H1 (cell line): ENCODE measurements around the gene MSANTD2. TPM values are rescaled to one million over a fixed set of nuclear protein-coding genes. Genes with fewer than 3 reads are reported as not detected.

ENCODE experiments used
- CTCF ChIA-PET: fragments of 300-600 bp; sonication (Branson Sonifier 250); formaldehyde crosslinking; loops from one replicate; lab custom pipeline; 2021; ENCODE audit not compliant: partially characterized antibody; lab: Charles Lee
- POLR2A ChIA-PET: fragments of 300-600 bp; sonication (Branson Sonifier 250); formaldehyde crosslinking; loops from one replicate; lab custom pipeline; 2021; ENCODE audit warnings: inconsistent platforms; ENCODE audit not compliant: partially characterized antibody; lab: Charles Lee
- DNase-seq, 2 experiments: peaks; one replicate each; pipeline versions ENCODE4 v3.0.0 to v3.0.0-alpha.2; 2010 to 2022; ENCODE audit warnings: low spot score in 2 of 2, low read depth in 1 of 2, mixed read lengths in 1 of 2
- FAIRE-seq: peaks from 2 replicates; lab custom pipeline; 2011; peaks lifted over from hg19 to GRCh38; lab: Jason Lieb, UNC
- H2AFZ ChIP-seq: 2 replicates; pipeline ENCODE4 v1.8.1; 2012; ENCODE audit warnings: low read length, inconsistent platforms
- H2AK5ac ChIP-seq: 2 replicates; pipeline ENCODE4 v1.6.1; 2013; ENCODE audit warnings: low read depth, low read length
- H2BK120ac ChIP-seq: replicated peaks from 2 replicates; pipeline ENCODE3; 2013; ENCODE audit warnings: low read depth, low read length, inconsistent platforms
- H2BK12ac ChIP-seq: 2 replicates; pipeline ENCODE4 v1.6.1; 2013; ENCODE audit warnings: low read depth, low read length
- H2BK15ac ChIP-seq: 2 replicates; pipeline ENCODE4 v1.6.1; 2013; ENCODE audit warnings: low read length
- H2BK20ac ChIP-seq: 2 replicates; pipeline ENCODE4 v1.6.1; 2013; ENCODE audit warnings: low read length
- H2BK5ac ChIP-seq: 2 replicates; pipeline ENCODE4 v1.6.1; 2013; ENCODE audit warnings: low read depth, low read length
- H3K14ac ChIP-seq: 2 replicates; pipeline ENCODE4 v1.6.1; 2013; ENCODE audit warnings: inconsistent platforms; ENCODE audit not compliant: insufficient read length
- H3K18ac ChIP-seq: 2 replicates; pipeline ENCODE4 v1.6.1; 2013; ENCODE audit warnings: low read length; ENCODE audit errors: extremely low read depth
- H3K23ac ChIP-seq: 2 replicates; pipeline ENCODE4 v1.6.1; 2013; ENCODE audit warnings: inconsistent platforms; ENCODE audit not compliant: insufficient read length
- H3K23me2 ChIP-seq: 2 replicates; pipeline ENCODE4 v1.6.1; 2013; ENCODE audit warnings: low read depth, low read length
- H3K27ac ChIP-seq: 2 replicates; pipeline ENCODE4 v1.6.1; 2011; ENCODE audit warnings: low read depth, low read length, inconsistent platforms
- H3K27me3 ChIP-seq, 4 experiments: replicated peaks in 1 of 4; 1 replicate in 1 of 4; 2 replicates in 3 of 4; pipeline versions ENCODE4 v1.6.1 to v1.8.1; 2011 to 2013; ENCODE audit warnings: low read length in 3 of 4, mild to moderate bottlenecking in 3 of 4, inconsistent platforms in 2 of 4, mixed read lengths in 2 of 4, moderate library complexity in 1 of 4; ENCODE audit not compliant: control insufficient read depth in 3 of 4, insufficient read depth in 3 of 4; ENCODE audit errors: extremely low read depth in 1 of 4
- H3K36me3 ChIP-seq, 4 experiments: 2 replicates each; pipeline versions ENCODE4 v1.6.1 to v1.8.1; 2011 to 2013; ENCODE audit warnings: mild to moderate bottlenecking in 4 of 4, low read length in 3 of 4, moderate library complexity in 2 of 4, control low read depth in 1 of 4, inconsistent platforms in 1 of 4; ENCODE audit not compliant: insufficient read depth in 4 of 4, control insufficient read depth in 2 of 4
- H3K4ac ChIP-seq: replicated peaks from 2 replicates; pipeline ENCODE3; 2013; ENCODE audit warnings: low read length, low read depth, mixed read lengths, inconsistent platforms; ENCODE audit not compliant: insufficient read length
- H3K4me1 ChIP-seq, 4 experiments: replicated peaks in 1 of 4; 1 replicate in 1 of 4; 2 replicates in 3 of 4; pipeline versions ENCODE4 v1.6.1 to v1.8.1; 2011 to 2013; ENCODE audit warnings: low read length in 3 of 4, inconsistent platforms in 2 of 4, mixed read lengths in 1 of 4; ENCODE audit not compliant: insufficient read depth in 4 of 4, control insufficient read depth in 3 of 4
- H3K4me2 ChIP-seq, 2 experiments: 2 replicates each; pipeline versions ENCODE4 v1.6.1 to v1.8.1; 2011 to 2013; ENCODE audit warnings: low read depth in 2 of 2, low read length in 2 of 2, control low read depth in 1 of 2, inconsistent platforms in 1 of 2, mild to moderate bottlenecking in 1 of 2; ENCODE audit not compliant: insufficient read depth in 1 of 2
- H3K4me3 ChIP-seq, 4 experiments: fragments of 200-600, 300-600 bp in 1 of 4; sonication (generic), shearing (Covaris generic), sonication (Bioruptor Twin) in 1 of 4; 2 replicates each; pipeline versions ENCODE4 v1.5.1 to v1.8.1; 2011 to 2016; ENCODE audit warnings: low read length in 4 of 4, low read depth in 3 of 4, control low read depth in 2 of 4, inconsistent platforms in 2 of 4, mild to moderate bottlenecking in 2 of 4, mixed read lengths in 1 of 4, moderate library complexity in 1 of 4; ENCODE audit not compliant: insufficient read depth in 2 of 4; ENCODE audit errors: extremely low read depth in 1 of 4
- H3K56ac ChIP-seq: replicated peaks from 2 replicates; pipeline ENCODE3; 2013; ENCODE audit warnings: low read depth, mild to moderate bottlenecking, mixed read lengths, low read length, inconsistent platforms; ENCODE audit not compliant: insufficient read length
- H3K79me1 ChIP-seq: 2 replicates; pipeline ENCODE4 v1.6.1; 2013; ENCODE audit warnings: low read depth, low read length, control low read depth
- H3K79me2 ChIP-seq, 2 experiments: 2 replicates each; pipeline versions ENCODE4 v1.6.1 to v1.8.1; 2012 to 2013; ENCODE audit warnings: low read length in 2 of 2, mild to moderate bottlenecking in 2 of 2, inconsistent platforms in 1 of 2; ENCODE audit not compliant: insufficient read depth in 2 of 2, control insufficient read depth in 1 of 2
- H3K9ac ChIP-seq, 4 experiments: replicated peaks in 1 of 4; 1 replicate in 1 of 4; 2 replicates in 3 of 4; pipeline versions ENCODE4 v1.6.1 to v1.8.1; 2011 to 2013; ENCODE audit warnings: low read depth in 3 of 4, low read length in 3 of 4, control low read depth in 2 of 4, mild to moderate bottlenecking in 2 of 4, moderate library complexity in 2 of 4, inconsistent platforms in 1 of 4; ENCODE audit errors: extremely low read depth in 1 of 4
- H3K9me3 ChIP-seq, 2 experiments: 2 replicates each; pipeline versions ENCODE4 v1.6.1 to v1.8.1; 2012 to 2013; ENCODE audit warnings: mild to moderate bottlenecking in 2 of 2, moderate library complexity in 2 of 2, control low read depth in 1 of 2, inconsistent platforms in 1 of 2, low read depth in 1 of 2, low read length in 1 of 2, mixed read lengths in 1 of 2; ENCODE audit not compliant: insufficient read depth in 2 of 2
- H4K20me1 ChIP-seq, 2 experiments: replicated peaks in 1 of 2; 2 replicates each; pipeline versions ENCODE3 to v1.8.1; 2011 to 2013; ENCODE audit warnings: inconsistent platforms in 2 of 2, low read length in 2 of 2, mild to moderate bottlenecking in 1 of 2; ENCODE audit not compliant: insufficient read depth in 2 of 2, control insufficient read depth in 1 of 2
- H4K5ac ChIP-seq: 2 replicates; pipeline ENCODE4 v1.6.1; 2013; ENCODE audit warnings: low read length, low read depth, mixed read lengths, inconsistent platforms; ENCODE audit not compliant: insufficient read length
- H4K8ac ChIP-seq: 2 replicates; pipeline ENCODE4 v1.8.0; 2013; ENCODE audit warnings: mild to moderate bottlenecking, moderate library complexity, low read length, inconsistent platforms; ENCODE audit not compliant: insufficient read depth; ENCODE audit errors: extremely low read depth
- H4K91ac ChIP-seq: replicated peaks from 2 replicates; pipeline ENCODE3; 2013; ENCODE audit warnings: low read length, mixed read lengths, inconsistent platforms; ENCODE audit not compliant: insufficient read length
- CHD1 ChIP-seq: IDR thresholded peaks from 2 replicates; pipeline ENCODE4 v1.6.1; 2012; ENCODE audit warnings: low read depth, low read length, improper control_type of control experiment
- HDAC2 ChIP-seq, 2 experiments: fragments of 300-600 bp in 1 of 2; sonication (generic) in 1 of 2; IDR thresholded peaks; 2 replicates each; pipeline ENCODE4 v1.6.1; 2011 to 2012; ENCODE audit warnings: low read depth in 2 of 2, low read length in 2 of 2, mild to moderate bottlenecking in 2 of 2, moderate library complexity in 2 of 2, borderline replicate concordance in 1 of 2, inconsistent platforms in 1 of 2
- JUND ChIP-seq: IDR thresholded peaks from 2 replicates; pipeline ENCODE4 v1.6.1; 2011; ENCODE audit warnings: mild to moderate bottlenecking, improper control_type of control experiment, low read length
- MAX ChIP-seq: IDR thresholded peaks from 2 replicates; pipeline ENCODE4 v1.6.1; 2012; ENCODE audit warnings: inconsistent platforms
- RBBP5 ChIP-seq: IDR thresholded peaks from 2 replicates; pipeline ENCODE4 v1.7.1; 2012; ENCODE audit warnings: low read depth, mild to moderate bottlenecking, inconsistent platforms, low read length, moderate library complexity, borderline replicate concordance
- SAP30 ChIP-seq: fragments of 300-600 bp; sonication (generic); IDR thresholded peaks from 2 replicates; pipeline ENCODE4 v1.7.1; 2012; ENCODE audit warnings: low read length, moderate library complexity, mild to moderate bottlenecking, inconsistent platforms; ENCODE audit not compliant: insufficient read depth, insufficient replicate concordance
- SP4 ChIP-seq: IDR thresholded peaks from 2 replicates; pipeline ENCODE4 v1.6.1; 2012; ENCODE audit warnings: low read length, inconsistent platforms
- TAF1 ChIP-seq: IDR thresholded peaks from 2 replicates; pipeline ENCODE4 v1.6.1; 2011; ENCODE audit warnings: mild to moderate bottlenecking, low read depth, low read length
- TAF7 ChIP-seq: optimal IDR thresholded peaks from 2 replicates; pipeline ENCODE3; 2011; ENCODE audit warnings: low read depth, mild to moderate bottlenecking, inconsistent platforms, low read length, moderate library complexity, borderline replicate concordance
- WGBS, 2 experiments: shearing (Covaris generic) in 1 of 2; methylation state at CpG; one replicate each; pipeline versions ENCODE4 v1.1.6 to v1.1.7; 2013 to 2015; ENCODE audit warnings: low lambda C conversion rate in 2 of 2, mixed read lengths in 2 of 2, inconsistent platforms in 1 of 2, low coverage in 1 of 2, missing lambda C conversion rate in 1 of 2; ENCODE audit not compliant: insufficient replicate concordance in 2 of 2, insufficient coverage in 1 of 2, insufficient read length in 1 of 2; ENCODE audit errors: extremely low coverage in 1 of 2, missing lambda C conversion rate in 1 of 2; 5-methylcytosine and 5-hydroxymethylcytosine counted together
- polyA plus RNA-seq, 7 experiments: library from polyadenylated mRNA; depleted of rRNA in 3 of 7; stranded (reverse) in 5 of 7; unstranded in 2 of 7; fragments of >200 nt in 5 of 7; fragments of 200-250 nt in 2 of 7; gene quantifications; 1 replicate in 5 of 7; 2 replicates in 1 of 7; 4 replicates in 1 of 7; pipeline versions ENCODE4 v1.2.1 to v1.2.3, GENCODE V29; 2011 to 2013; ENCODE audit warnings: missing spikeins in 2 of 7, mixed read lengths in 2 of 7
- total RNA-seq: library from RNA; stranded (reverse); fragmentation: NEBNext Ultra II Directional; extraction: Animal tissue kit (Norgen Biotek cat#: 25700); gene quantifications from 2 replicates; pipeline ENCODE4 v1.2.1, GENCODE V29; 2021
- TF ChIP-seq, protein P1 (sequence below), 3 experiments: IDR thresholded peaks; 1 replicate in 2 of 3; 2 replicates in 1 of 3; pipeline versions ENCODE4 v1.5.1 to v1.6.1; 2011; ENCODE audit warnings: low read length in 3 of 3, mild to moderate bottlenecking in 3 of 3, inconsistent platforms in 2 of 3, low read depth in 1 of 3, moderate library complexity in 1 of 3; ENCODE audit not compliant: insufficient read depth in 1 of 3; ENCODE audit errors: control extremely low read depth in 1 of 3

Gene MSANTD2
- total and polyA plus RNA-seq, 2 of the 8 experiments (the other 6 are each of a cell fraction or from before 2014, with no cell fraction given), result 8.2 to 15.9 TPM

GRCh38 chr11:124796312-124796711 is 3.9 kb downstream of the MSANTD2 start:
- Histone ChIP-seq H3K56ac (no peak overlapping the region), H3K4me2 (no peak overlapping the region; a peak in 1 of 4 replicates), H3K27me3 (no peaks in the 10 kb centered on the region), H2BK5ac (no peak overlapping the region), H3K4me1 (peaks cover 4 to 23% (median 5%) of the 10 kb centered on the region in 4 experiments; a peak in 6 of 7 replicates), H3K18ac (no peak overlapping the region), H4K91ac (no peak overlapping the region), H4K5ac (no peak overlapping the region), H4K8ac (no peak overlapping the region), H3K79me1 (peaks cover 6% of the 10 kb centered on the region), H2AK5ac (no peak overlapping the region), H3K23me2 (peaks cover 3% of the 10 kb centered on the region; the same call in 1 of the 2 replicates), H2AFZ (no peak overlapping the region), H3K4me3 (no peak overlapping the region), H2BK15ac (no peak overlapping the region), H3K79me2 (peaks cover 26 to 85% of the 10 kb centered on the region in 2 experiments), H4K20me1 (peaks cover 8 to 22% of the 10 kb centered on the region in 2 experiments), H2BK120ac (no peak overlapping the region), H3K4ac (no peak overlapping the region), H3K9ac (no peak overlapping the region), H2BK12ac (no peak overlapping the region), H3K14ac (no peak overlapping the region), H3K36me3 (no peaks in the 10 kb centered on the region), H3K27ac (no peak overlapping the region), H2BK20ac (no peak overlapping the region), H3K9me3 (no peaks in the 10 kb centered on the region), H3K23ac (no peak overlapping the region)
- CTCF ChIA-PET, result interaction anchor here (0.6 to 7.6 kb wide), 10 partner anchors 8 to 153 kb away, joined by 3 to 111 read pairs (median 22); partner anchors contain the start of gene ESAM
- POLR2A ChIA-PET, result interaction anchor here (0.6 kb wide), 1 partner anchor 35 kb away, joined by 6 read pairs; no protein-coding TSS in a partner anchor
- DNase-seq (no peak), FAIRE-seq (no peak)
- WGBS, 2 experiments, result 97% methylated on average over 3 of the region's 3 CpGs; no CpG with 5 or more reads in 1 of the 2 experiments
- TF ChIP-seq TAF1, result no peak
- TF ChIP-seq, protein P1, sequence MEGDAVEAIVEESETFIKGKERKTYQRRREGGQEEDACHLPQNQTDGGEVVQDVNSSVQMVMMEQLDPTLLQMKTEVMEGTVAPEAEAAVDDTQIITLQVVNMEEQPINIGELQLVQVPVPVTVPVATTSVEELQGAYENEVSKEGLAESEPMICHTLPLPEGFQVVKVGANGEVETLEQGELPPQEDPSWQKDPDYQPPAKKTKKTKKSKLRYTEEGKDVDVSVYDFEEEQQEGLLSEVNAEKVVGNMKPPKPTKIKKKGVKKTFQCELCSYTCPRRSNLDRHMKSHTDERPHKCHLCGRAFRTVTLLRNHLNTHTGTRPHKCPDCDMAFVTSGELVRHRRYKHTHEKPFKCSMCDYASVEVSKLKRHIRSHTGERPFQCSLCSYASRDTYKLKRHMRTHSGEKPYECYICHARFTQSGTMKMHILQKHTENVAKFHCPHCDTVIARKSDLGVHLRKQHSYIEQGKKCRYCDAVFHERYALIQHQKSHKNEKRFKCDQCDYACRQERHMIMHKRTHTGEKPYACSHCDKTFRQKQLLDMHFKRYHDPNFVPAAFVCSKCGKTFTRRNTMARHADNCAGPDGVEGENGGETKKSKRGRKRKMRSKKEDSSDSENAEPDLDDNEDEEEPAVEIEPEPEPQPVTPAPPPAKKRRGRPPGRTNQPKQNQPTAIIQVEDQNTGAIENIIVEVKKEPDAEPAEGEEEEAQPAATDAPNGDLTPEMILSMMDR (IDR thresholded peaks at IDR 0.05; ENCODE audit: control extremely low read depth in 1 of 3, insufficient read depth in 1 of 3, low read depth in 1 of 3, low read length in 3 of 3), result no peak
- TF ChIP-seq JUND, result no peak
- no peak for TF ChIP-seq MAX
- no peak for TF ChIP-seq TAF7
- no peak for TF ChIP-seq HDAC2 (IDR thresholded peaks at IDR 0.05; ENCODE audit: borderline replicate concordance in 1 of 2, low read depth in 2 of 2, low read length in 2 of 2)
- TF ChIP-seq CHD1, result no peak
- no peak for TF ChIP-seq RBBP5
- TF ChIP-seq SP4, result no peak
- TF ChIP-seq SAP30, result no peak
